GM23338 (cell line): Measurements from ENCODE around the gene MPHOSPH8.

Source experiments
- CTCF ChIP-seq, 2 experiments: fragments of 200-600 bp in 1 of 2; sonication (generic) in 1 of 2; conservative IDR thresholded peaks; 2 replicates each; pipeline versions ENCODE4 v1.5.1 to v1.6.1; 2016 to 2017; ENCODE audit warnings: antibody characterized with exemption in 2 of 2, low read depth in 2 of 2, mild to moderate bottlenecking in 2 of 2, moderate library complexity in 1 of 2
- EZH2 ChIP-seq: fragments of 200-600 bp; sonication (generic); IDR thresholded peaks from one replicate; pipeline ENCODE4 v1.8.0; 2017; ENCODE audit warnings: antibody characterized with exemption, mild to moderate bottlenecking, low read depth; ENCODE audit not compliant: unreplicated experiment

- TF ChIP-seq EZH2 (no peak), CTCF (conservative IDR thresholded peaks at IDR 0.05; ENCODE audit: low read depth in 2 of 2) (no peak)
Observed at GRCh38 chr13:19607523-19608078, 25.9 kb upstream of the MPHOSPH8 start.
